ENCODE measurements around the gene FAN1.

DNA sequence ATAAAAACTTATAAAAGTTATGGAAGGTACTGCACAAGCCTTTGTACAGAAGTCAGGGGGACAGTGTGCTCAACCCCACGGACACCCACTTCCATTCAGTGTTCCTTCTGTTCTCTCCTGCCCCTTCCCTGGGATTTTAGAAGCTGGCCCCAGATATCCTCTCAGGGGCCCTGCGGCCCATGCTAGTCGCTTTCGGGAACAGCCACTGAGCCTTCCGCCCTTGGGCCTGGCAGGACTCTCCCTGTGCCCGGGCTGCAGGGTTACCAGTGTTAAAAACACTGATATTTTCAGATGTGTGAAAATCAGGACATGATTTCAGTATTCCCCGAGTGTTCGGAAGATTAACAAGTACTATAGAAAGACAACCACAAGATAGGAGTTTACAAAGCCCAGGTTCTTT lies 22.4 kb downstream of the FAN1 start:
- TF ChIP-seq, protein P1, sequence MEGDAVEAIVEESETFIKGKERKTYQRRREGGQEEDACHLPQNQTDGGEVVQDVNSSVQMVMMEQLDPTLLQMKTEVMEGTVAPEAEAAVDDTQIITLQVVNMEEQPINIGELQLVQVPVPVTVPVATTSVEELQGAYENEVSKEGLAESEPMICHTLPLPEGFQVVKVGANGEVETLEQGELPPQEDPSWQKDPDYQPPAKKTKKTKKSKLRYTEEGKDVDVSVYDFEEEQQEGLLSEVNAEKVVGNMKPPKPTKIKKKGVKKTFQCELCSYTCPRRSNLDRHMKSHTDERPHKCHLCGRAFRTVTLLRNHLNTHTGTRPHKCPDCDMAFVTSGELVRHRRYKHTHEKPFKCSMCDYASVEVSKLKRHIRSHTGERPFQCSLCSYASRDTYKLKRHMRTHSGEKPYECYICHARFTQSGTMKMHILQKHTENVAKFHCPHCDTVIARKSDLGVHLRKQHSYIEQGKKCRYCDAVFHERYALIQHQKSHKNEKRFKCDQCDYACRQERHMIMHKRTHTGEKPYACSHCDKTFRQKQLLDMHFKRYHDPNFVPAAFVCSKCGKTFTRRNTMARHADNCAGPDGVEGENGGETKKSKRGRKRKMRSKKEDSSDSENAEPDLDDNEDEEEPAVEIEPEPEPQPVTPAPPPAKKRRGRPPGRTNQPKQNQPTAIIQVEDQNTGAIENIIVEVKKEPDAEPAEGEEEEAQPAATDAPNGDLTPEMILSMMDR (IDR thresholded peaks at IDR 0.05): no peak
- no peak for TF ChIP-seq POLR2A (IDR thresholded peaks at IDR 0.05)
